Measurements from ENCODE around the gene TMEM150C. TPM values are rescaled to one million over a fixed set of nuclear protein-coding genes. Genes with fewer than 3 reads are reported as not detected.

TMEM150C gene
- total RNA-seq, 1 experiment from 2014 or later = 2.7 TPM

- Mint-ChIP-seq H3K4me1 (peaks cover 23% of the 10 kb centered on the region), H3K9me3 (no peaks in the 10 kb centered on the region), H3K27ac (peak overlapping the region; percentile 11; the same call in 1 of the 2 replicates), H3K27me3 (ENCODE audit: low read depth) (no peaks in the 10 kb centered on the region), H3K36me3 (no peaks in the 10 kb centered on the region), H3K4me3 (no peak overlapping the region)
- DNase-seq (ENCODE audit: low spot score) (no peak), ATAC-seq (peak; percentile 48)
- ChIA-PET POLR2A (no interaction called here), CTCF (interaction anchor here (1.2 to 1.3 kb wide), 3 partner anchors 38 to 247 kb away, joined by 3 to 4 read pairs (median 4); partner anchors contain the start of gene TMEM150C)
- TF ChIP-seq FOXK1 (CRISPR knock-in tag; IDR thresholded peaks at IDR 0.05) (no peak), NFATC4 (CRISPR knock-in tag; IDR thresholded peaks at IDR 0.05) (no peak), IRF2 (CRISPR knock-in tag; IDR thresholded peaks at IDR 0.05; ENCODE audit: borderline replicate concordance, low read depth) (no peak), MXD4 (CRISPR knock-in tag; IDR thresholded peaks at IDR 0.05; ENCODE audit: borderline replicate concordance) (no peak)
Measured at GRCh38 chr4:82501154-82501442, 60.7 kb downstream of the TMEM150C start.

GRCh38 chr4:82500435-82501153 is 61.2 kb downstream of the TMEM150C start:
- Mint-ChIP-seq H3K4me3 (no peak overlapping the region), H3K36me3 (no peaks in the 10 kb centered on the region), H3K9me3 (no peaks in the 10 kb centered on the region), H3K27ac (no peak overlapping the region; the same call in 1 of the 2 replicates), H3K27me3 (ENCODE audit: low read depth) (no peaks in the 10 kb centered on the region), H3K4me1 (peaks cover 23% of the 10 kb centered on the region)
- TF ChIP-seq ATF6 (CRISPR knock-in tag; IDR thresholded peaks at IDR 0.05) = no peak
- TF ChIP-seq ZNF425 (CRISPR knock-in tag; conservative IDR thresholded peaks at IDR 0.05) = no peak
- TF ChIP-seq CREB1 (CRISPR knock-in tag; IDR thresholded peaks at IDR 0.05) = no peak
- no peak for TF ChIP-seq TEAD1 (CRISPR knock-in tag; IDR thresholded peaks at IDR 0.05)
- TF ChIP-seq IRF2 (CRISPR knock-in tag; IDR thresholded peaks at IDR 0.05; ENCODE audit: borderline replicate concordance, low read depth) = no peak
- no peak for TF ChIP-seq ZBTB43 (CRISPR knock-in tag; IDR thresholded peaks at IDR 0.05)
- no peak for TF ChIP-seq ZNF232 (CRISPR knock-in tag; IDR thresholded peaks at IDR 0.05)
- ChIA-PET CTCF (interaction anchor here (0.9 to 1.3 kb wide), 4 partner anchors 38 to 247 kb away, joined by 3 to 4 read pairs (median 4); partner anchors contain the start of gene TMEM150C), POLR2A (no interaction called here)
- DNase-seq (ENCODE audit: low spot score) (no peak), ATAC-seq (peak; percentile 82)

- no peaks in the 10 kb centered on the region for H3K36me3 Mint-ChIP-seq
- ChIA-PET POLR2A (no interaction called here), CTCF (interaction anchor here (0.9 kb wide), 1 partner anchor 239 kb away, joined by 3 read pairs; no protein-coding TSS in a partner anchor)
- no peaks in the 10 kb centered on the region for H3K9me3 Mint-ChIP-seq
- no peak overlapping the region for H3K4me3 Mint-ChIP-seq
- H3K27ac Mint-ChIP-seq = no peak overlapping the region
- no peak for DNase-seq (ENCODE audit: low spot score)
- H3K4me1 Mint-ChIP-seq = peaks cover 23% of the 10 kb centered on the region
- H3K27me3 Mint-ChIP-seq (ENCODE audit: low read depth) = no peaks in the 10 kb centered on the region
- ATAC-seq = no peak
- TF ChIP-seq CDX4 (CRISPR knock-in tag; IDR thresholded peaks at IDR 0.05; ENCODE audit: borderline replicate concordance) (no peak), ZNF263 (CRISPR knock-in tag; IDR thresholded peaks at IDR 0.05; ENCODE audit: low read depth) (no peak), RORB (CRISPR knock-in tag; IDR thresholded peaks at IDR 0.05) (no peak), JAZF1 (CRISPR knock-in tag; IDR thresholded peaks at IDR 0.05) (no peak), NFE2L1 (CRISPR knock-in tag; IDR thresholded peaks at IDR 0.05) (no peak), USF2 (CRISPR knock-in tag; IDR thresholded peaks at IDR 0.05) (no peak), ZNF219 (CRISPR knock-in tag; IDR thresholded peaks at IDR 0.05; ENCODE audit: borderline replicate concordance) (no peak), SOX15 (CRISPR knock-in tag; IDR thresholded peaks at IDR 0.05) (no peak), TP53 (CRISPR knock-in tag; IDR thresholded peaks at IDR 0.05) (no peak), NR1H2 (CRISPR knock-in tag; IDR thresholded peaks at IDR 0.05) (no peak), JUN (CRISPR knock-in tag; IDR thresholded peaks at IDR 0.05) (no peak), TEAD1 (CRISPR knock-in tag; IDR thresholded peaks at IDR 0.05) (no peak), PRRX2 (CRISPR knock-in tag; IDR thresholded peaks at IDR 0.05) (no peak), ATF2 (CRISPR knock-in tag; IDR thresholded peaks at IDR 0.05; ENCODE audit: borderline replicate concordance, low read depth) (no peak), ZNF423 (CRISPR knock-in tag; IDR thresholded peaks at IDR 0.05) (no peak)
Measured at GRCh38 chr4:82499738-82500434, 61.9 kb downstream of the TMEM150C start.

Measured in WTC11 (cell line).